GM23338 (cell line): Measurements from ENCODE around the gene SRM. TPM values are rescaled to one million over a fixed set of nuclear protein-coding genes. Genes with fewer than 3 reads are reported as not detected.

Experiments used
- ATAC-seq: fragments of 200-7000 bp; cut with Tn5 transposase; 3 replicates; pipeline ENCODE4 v1.9.1; 2020
- DNase-seq: peaks from one replicate; pipeline ENCODE4 v3.0.0-alpha.2; 2015; ENCODE audit warnings: low spot score
- H2AFZ ChIP-seq: fragments of 200-600 bp; sonication (generic); 2 replicates; pipeline ENCODE4 v1.8.0; 2016; ENCODE audit warnings: antibody characterized with exemption, mild to moderate bottlenecking, moderate library complexity
- H3F3A ChIP-seq: fragments of 200-600 bp; sonication (generic); replicated peaks from 2 replicates; pipeline ENCODE4 v1.8.0; 2017; ENCODE audit warnings: antibody characterized with exemption, mixed run types, low read depth
- H3K27ac ChIP-seq: fragments of 200-600 bp; sonication (generic); 2 replicates; pipeline ENCODE4 v1.6.1; 2016; ENCODE audit warnings: low read depth
- H3K27me3 ChIP-seq: fragments of 200-600 bp; sonication (generic); 2 replicates; pipeline ENCODE4 v1.8.0; 2016; ENCODE audit warnings: mild to moderate bottlenecking, mixed run types, moderate library complexity; ENCODE audit not compliant: insufficient read depth
- H3K36me3 ChIP-seq: fragments of 200-600 bp; sonication (generic); 2 replicates; pipeline ENCODE4 v1.8.0; 2016; ENCODE audit warnings: mild to moderate bottlenecking; ENCODE audit not compliant: insufficient read depth
- H3K4me1 ChIP-seq: fragments of 200-600 bp; sonication (generic); 2 replicates; pipeline ENCODE4 v1.8.0; 2016; ENCODE audit warnings: mild to moderate bottlenecking, moderate library complexity; ENCODE audit not compliant: insufficient read depth
- H3K4me2 ChIP-seq: fragments of 200-600 bp; sonication (generic); 2 replicates; pipeline ENCODE4 v1.7.1; 2017; ENCODE audit warnings: mixed run types
- H3K4me3 ChIP-seq: fragments of 200-600 bp; sonication (generic); 2 replicates; pipeline ENCODE4 v1.6.1; 2016; ENCODE audit warnings: mixed run types
- H3K79me2 ChIP-seq: fragments of 200-600 bp; sonication (generic); replicated peaks from 2 replicates; pipeline ENCODE4 v1.8.0; 2017; ENCODE audit warnings: mild to moderate bottlenecking; ENCODE audit not compliant: insufficient read depth
- H3K9me2 ChIP-seq: fragments of 200-600 bp; sonication (generic); 2 replicates; pipeline ENCODE4 v1.8.0; 2017; ENCODE audit not compliant: insufficient read depth
- H4K20me1 ChIP-seq: fragments of 200-600 bp; sonication (generic); replicated peaks from 2 replicates; pipeline ENCODE4 v1.8.0; 2017; ENCODE audit warnings: mild to moderate bottlenecking; ENCODE audit not compliant: insufficient read depth
- H3K27ac Mint-ChIP-seq: 2 replicates; pipeline ENCODE4 v1.8.0; 2020; ENCODE audit warnings: inconsistent platforms, mild to moderate bottlenecking, moderate library complexity, mixed read lengths
- H3K27me3 Mint-ChIP-seq: 3 replicates; pipeline ENCODE4 v1.8.0; 2022; ENCODE audit warnings: low read depth, mild to moderate bottlenecking, moderate library complexity, mixed read lengths, inconsistent platforms; ENCODE audit not compliant: insufficient read depth, poor library complexity
- H3K36me3 Mint-ChIP-seq: 3 replicates; pipeline ENCODE4 v1.8.0; 2021; ENCODE audit warnings: low read depth, mild to moderate bottlenecking, inconsistent platforms, moderate library complexity, mixed read lengths
- H3K4me1 Mint-ChIP-seq: 3 replicates; pipeline ENCODE4 v1.8.0; 2020; ENCODE audit warnings: mild to moderate bottlenecking, inconsistent platforms, mixed read lengths
- H3K4me3 Mint-ChIP-seq: 3 replicates; pipeline ENCODE4 v1.8.0; 2021; ENCODE audit warnings: moderate library complexity, mild to moderate bottlenecking, inconsistent platforms, mixed read lengths
- H3K9me3 Mint-ChIP-seq: 3 replicates; pipeline ENCODE4 v1.8.0; 2020; ENCODE audit warnings: moderate library complexity, mild to moderate bottlenecking, inconsistent platforms, mixed read lengths
- CREB1 ChIP-seq: fragments of 250-450 bp; sonication (Bioruptor Pico); IDR thresholded peaks from 2 replicates; pipeline ENCODE4 v1.5.0; 2020; ENCODE audit warnings: low read depth, mild to moderate bottlenecking, moderate library complexity
- EZH2 ChIP-seq: fragments of 200-600 bp; sonication (generic); IDR thresholded peaks from one replicate; pipeline ENCODE4 v1.8.0; 2017; ENCODE audit warnings: antibody characterized with exemption, mild to moderate bottlenecking, low read depth; ENCODE audit not compliant: unreplicated experiment
- EZH2phosphoT487 ChIP-seq: fragments of 200-600 bp; sonication (generic); IDR thresholded peaks from one replicate; pipeline ENCODE4 v1.8.1; 2018; ENCODE audit warnings: antibody characterized with exemption; ENCODE audit not compliant: unreplicated experiment
- JUNB ChIP-seq: IDR thresholded peaks from one replicate; pipeline ENCODE4 v1.6.1; 2016; ENCODE audit warnings: antibody characterized with exemption; ENCODE audit not compliant: unreplicated experiment
- POLR2AphosphoS5 ChIP-seq: IDR thresholded peaks from 2 replicates; pipeline ENCODE4 v1.6.1; 2016; ENCODE audit warnings: antibody characterized with exemption, low read depth
- STAT1 ChIP-seq: IDR thresholded peaks from one replicate; pipeline ENCODE4 v1.6.1; 2016; ENCODE audit warnings: antibody characterized with exemption; ENCODE audit not compliant: unreplicated experiment
- ZNF114 ChIP-seq: fragments of 250-450 bp; sonication (Bioruptor Pico); IDR thresholded peaks from 2 replicates; pipeline ENCODE4 v1.5.0; 2020; ENCODE audit warnings: mild to moderate bottlenecking, moderate library complexity
- ZNF331 ChIP-seq: fragments of 250-450 bp; sonication (Bioruptor Pico); IDR thresholded peaks from 2 replicates; pipeline ENCODE4 v1.5.0; 2020; ENCODE audit warnings: low read depth, mild to moderate bottlenecking, moderate library complexity
- long read RNA-seq: library from polyadenylated mRNA; unstranded; transcript quantifications from one replicate; pipeline ENCODE4 v2.0.0, GENCODE V29; 2020; ENCODE audit not compliant: unreplicated experiment
- polyA plus RNA-seq: library from polyadenylated mRNA; unstranded; fragments of >200 nt; fragmentation: Nextera tagmentation; extraction: Ambion mirVana; gene quantifications from 2 replicates; pipeline ENCODE4 v1.2.1, GENCODE V29; 2016
- total RNA-seq: library from RNA; depleted of rRNA; stranded (reverse); fragments of >200 nt; shearing (Covaris generic); gene quantifications from 2 replicates; pipeline ENCODE4 v1.2.3, GENCODE V29; 2014; rRNA removed
- TF ChIP-seq, protein P1 (sequence below), 2 experiments: fragments of 200-600 bp in 1 of 2; sonication (generic) in 1 of 2; conservative IDR thresholded peaks; 2 replicates each; pipeline versions ENCODE4 v1.5.1 to v1.6.1; 2016 to 2017; ENCODE audit warnings: antibody characterized with exemption in 2 of 2, low read depth in 2 of 2, mild to moderate bottlenecking in 2 of 2, moderate library complexity in 1 of 2
- TF ChIP-seq, protein P2 (sequence below): IDR thresholded peaks from 2 replicates; pipeline ENCODE4 v1.6.1; 2016; ENCODE audit warnings: antibody characterized with exemption
- TF ChIP-seq, protein P3 (sequence below): IDR thresholded peaks from one replicate; pipeline ENCODE4 v1.6.1; 2018; ENCODE audit warnings: antibody characterized with exemption; ENCODE audit not compliant: unreplicated experiment

Gene SRM
- total RNA-seq (144 and 170 TPM in 2 replicates), polyA plus RNA-seq (253 and 313 TPM in 2 replicates)
- long read RNA-seq, transcript SRM-201 (8 exons, 1,266 nt) = major isoform, 250 of 286 reads
- long read RNA-seq, partial matches to known transcripts = 22 of 286 reads
- long read RNA-seq, other reads (novel, unspliced or antisense) = 12 of 286 reads

DNA sequence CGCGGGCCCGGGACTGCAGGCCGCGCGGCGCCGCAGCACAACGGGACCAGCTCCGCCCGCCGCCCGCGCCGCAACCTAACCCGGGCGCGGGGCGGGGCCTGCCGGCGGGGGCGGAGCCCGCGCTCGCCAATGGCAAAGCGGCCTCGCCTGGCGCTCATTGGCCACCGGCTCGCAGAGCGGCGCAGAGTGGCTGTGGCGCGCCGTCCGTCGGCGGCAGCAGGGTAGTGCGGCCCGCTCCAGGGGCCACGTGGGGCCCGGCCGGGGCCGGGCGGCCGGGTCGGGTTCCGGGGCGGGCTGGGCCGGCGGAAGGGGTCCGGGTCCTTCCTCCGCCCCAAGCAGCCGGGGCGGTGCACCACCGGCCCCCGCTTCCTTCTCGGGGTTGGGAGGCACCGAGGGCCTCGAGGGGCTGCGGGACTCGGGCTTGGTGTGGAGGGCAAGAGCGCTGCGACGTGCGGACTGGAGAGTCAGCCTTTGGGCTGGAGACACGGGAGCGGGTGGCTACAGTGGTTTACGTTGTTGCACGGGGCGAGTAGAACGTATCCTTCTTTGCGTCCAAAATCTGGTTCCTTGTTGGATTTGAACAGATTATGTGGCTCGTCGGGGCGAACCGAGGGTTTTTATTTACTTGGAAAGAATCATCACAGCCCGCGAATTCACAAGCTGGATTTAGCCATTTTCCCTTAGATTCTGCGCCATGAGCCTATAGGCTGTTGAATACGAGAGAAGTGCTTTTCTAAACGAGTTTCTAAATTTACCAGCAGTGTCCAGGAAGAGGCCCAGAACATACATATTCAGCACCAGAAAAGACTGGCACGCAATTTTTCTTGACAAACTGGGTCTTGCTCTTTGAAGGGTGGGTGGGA is at the start of gene SRM:
Gene SRM (minus strand): TSS at position 51 of the 863 bp plus-strand sequence. CDS start 75 bp downstream, outside the sequence.
- peaks cover 9% of the 10 kb centered on the region; the same call in 1 of the 2 replicates for H3K4me1 ChIP-seq
- peak; percentile 91 for DNase-seq
- H3K9me2 ChIP-seq = no peaks in the 10 kb centered on the region
- H3K4me1 Mint-ChIP-seq = peaks cover 15% of the 10 kb centered on the region
- peak within 1 kb of the TSS; percentile 97 for H3K27ac Mint-ChIP-seq
- peaks cover 58% of the 10 kb centered on the region for H3K36me3 Mint-ChIP-seq
- no peaks in the 10 kb centered on the region; the same call in 2 of the 3 replicates for H3K9me3 Mint-ChIP-seq
- peaks cover 43% of the 10 kb centered on the region; the same call in 1 of the 2 replicates for H3F3A ChIP-seq
- H3K4me3 Mint-ChIP-seq = peak within 1 kb of the TSS; percentile 99
- no peaks in the 10 kb centered on the region for H3K27me3 ChIP-seq
- peaks cover 27% of the 10 kb centered on the region for H3K79me2 ChIP-seq
- peaks cover 3% of the 10 kb centered on the region for H4K20me1 ChIP-seq
- ATAC-seq = peak; percentile 93
- peak within 1 kb of the TSS; percentile 97 for H3K4me2 ChIP-seq
- peak within 1 kb of the TSS; percentile 94 for H2AFZ ChIP-seq
- H3K27ac ChIP-seq = peak within 1 kb of the TSS; percentile 84
- H3K36me3 ChIP-seq = peaks cover 8% of the 10 kb centered on the region
- H3K4me3 ChIP-seq = peak within 1 kb of the TSS; percentile 92
- peaks cover 10% of the 10 kb centered on the region for H3K27me3 Mint-ChIP-seq
- TF ChIP-seq, protein P1, sequence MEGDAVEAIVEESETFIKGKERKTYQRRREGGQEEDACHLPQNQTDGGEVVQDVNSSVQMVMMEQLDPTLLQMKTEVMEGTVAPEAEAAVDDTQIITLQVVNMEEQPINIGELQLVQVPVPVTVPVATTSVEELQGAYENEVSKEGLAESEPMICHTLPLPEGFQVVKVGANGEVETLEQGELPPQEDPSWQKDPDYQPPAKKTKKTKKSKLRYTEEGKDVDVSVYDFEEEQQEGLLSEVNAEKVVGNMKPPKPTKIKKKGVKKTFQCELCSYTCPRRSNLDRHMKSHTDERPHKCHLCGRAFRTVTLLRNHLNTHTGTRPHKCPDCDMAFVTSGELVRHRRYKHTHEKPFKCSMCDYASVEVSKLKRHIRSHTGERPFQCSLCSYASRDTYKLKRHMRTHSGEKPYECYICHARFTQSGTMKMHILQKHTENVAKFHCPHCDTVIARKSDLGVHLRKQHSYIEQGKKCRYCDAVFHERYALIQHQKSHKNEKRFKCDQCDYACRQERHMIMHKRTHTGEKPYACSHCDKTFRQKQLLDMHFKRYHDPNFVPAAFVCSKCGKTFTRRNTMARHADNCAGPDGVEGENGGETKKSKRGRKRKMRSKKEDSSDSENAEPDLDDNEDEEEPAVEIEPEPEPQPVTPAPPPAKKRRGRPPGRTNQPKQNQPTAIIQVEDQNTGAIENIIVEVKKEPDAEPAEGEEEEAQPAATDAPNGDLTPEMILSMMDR (conservative IDR thresholded peaks at IDR 0.05; ENCODE audit: low read depth in 2 of 2) = no peak
- TF ChIP-seq CREB1 (peak; percentile 51; the same call in 1 of the 2 replicates), STAT1 (no peak), EZH2 (no peak), ZNF331 (CRISPR knock-in tag) (no peak), POLR2AphosphoS5 (peak; percentile 69; the same call in 1 of the 2 replicates), EZH2phosphoT487 (no peak)
- TF ChIP-seq, protein P2, sequence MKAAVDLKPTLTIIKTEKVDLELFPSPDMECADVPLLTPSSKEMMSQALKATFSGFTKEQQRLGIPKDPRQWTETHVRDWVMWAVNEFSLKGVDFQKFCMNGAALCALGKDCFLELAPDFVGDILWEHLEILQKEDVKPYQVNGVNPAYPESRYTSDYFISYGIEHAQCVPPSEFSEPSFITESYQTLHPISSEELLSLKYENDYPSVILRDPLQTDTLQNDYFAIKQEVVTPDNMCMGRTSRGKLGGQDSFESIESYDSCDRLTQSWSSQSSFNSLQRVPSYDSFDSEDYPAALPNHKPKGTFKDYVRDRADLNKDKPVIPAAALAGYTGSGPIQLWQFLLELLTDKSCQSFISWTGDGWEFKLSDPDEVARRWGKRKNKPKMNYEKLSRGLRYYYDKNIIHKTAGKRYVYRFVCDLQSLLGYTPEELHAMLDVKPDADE = no peak

DNA sequence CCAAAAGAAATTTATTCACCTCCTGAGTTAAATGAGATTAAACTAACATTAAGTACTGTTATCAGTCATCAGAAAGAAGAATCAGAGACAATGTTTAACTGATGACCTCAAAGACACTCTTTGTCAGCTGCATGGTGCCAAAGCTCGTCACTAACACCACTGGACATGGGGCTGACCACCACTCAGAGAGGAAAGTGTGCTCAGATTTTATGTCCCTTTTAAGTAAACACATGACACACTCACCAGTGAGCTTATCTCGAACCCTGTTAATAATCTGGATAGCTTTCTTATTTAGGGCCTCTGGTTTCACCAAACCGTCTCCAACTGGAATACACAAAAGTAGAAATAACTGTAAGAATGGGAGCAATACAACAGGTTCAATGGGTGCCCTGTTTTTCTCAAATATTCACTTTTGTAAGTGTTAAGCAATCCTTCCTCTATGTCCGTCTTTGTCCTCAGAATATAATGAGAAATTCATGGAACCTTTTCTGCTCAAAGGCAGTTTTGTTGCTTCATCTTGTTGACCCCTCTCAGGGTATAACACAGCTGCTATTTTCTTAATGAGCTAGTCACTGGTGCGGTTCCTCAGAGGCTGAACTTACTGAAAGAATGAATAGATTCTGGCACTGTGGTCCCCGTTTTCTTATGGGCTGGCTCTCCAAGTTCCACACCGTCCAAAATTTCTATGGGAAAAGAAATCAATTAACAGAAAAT is 49.4 kb upstream of the SRM start:
- H2AFZ ChIP-seq = no peak overlapping the region
- Mint-ChIP-seq H3K4me1 (no peaks in the 10 kb centered on the region), H3K9me3 (no peaks in the 10 kb centered on the region), H3K36me3 (peaks cover 56% of the 10 kb centered on the region), H3K27ac (no peak overlapping the region), H3K27me3 (no peaks in the 10 kb centered on the region), H3K4me3 (no peak overlapping the region)
- H3K79me2 ChIP-seq = no peaks in the 10 kb centered on the region
- H3K27me3 ChIP-seq = no peaks in the 10 kb centered on the region
- peaks cover 25% of the 10 kb centered on the region for H3K36me3 ChIP-seq
- no peaks in the 10 kb centered on the region for H3F3A ChIP-seq
- no peaks in the 10 kb centered on the region for H3K9me2 ChIP-seq
- H4K20me1 ChIP-seq = no peaks in the 10 kb centered on the region
- no peaks in the 10 kb centered on the region for H3K4me1 ChIP-seq
- ATAC-seq (no peak), DNase-seq (no peak)
- H3K27ac ChIP-seq = no peak overlapping the region
- no peak overlapping the region for H3K4me3 ChIP-seq
- H3K4me2 ChIP-seq = no peak overlapping the region
- TF ChIP-seq STAT1 = no peak
- TF ChIP-seq ZNF114 (CRISPR knock-in tag) = no peak
- TF ChIP-seq, protein P3, sequence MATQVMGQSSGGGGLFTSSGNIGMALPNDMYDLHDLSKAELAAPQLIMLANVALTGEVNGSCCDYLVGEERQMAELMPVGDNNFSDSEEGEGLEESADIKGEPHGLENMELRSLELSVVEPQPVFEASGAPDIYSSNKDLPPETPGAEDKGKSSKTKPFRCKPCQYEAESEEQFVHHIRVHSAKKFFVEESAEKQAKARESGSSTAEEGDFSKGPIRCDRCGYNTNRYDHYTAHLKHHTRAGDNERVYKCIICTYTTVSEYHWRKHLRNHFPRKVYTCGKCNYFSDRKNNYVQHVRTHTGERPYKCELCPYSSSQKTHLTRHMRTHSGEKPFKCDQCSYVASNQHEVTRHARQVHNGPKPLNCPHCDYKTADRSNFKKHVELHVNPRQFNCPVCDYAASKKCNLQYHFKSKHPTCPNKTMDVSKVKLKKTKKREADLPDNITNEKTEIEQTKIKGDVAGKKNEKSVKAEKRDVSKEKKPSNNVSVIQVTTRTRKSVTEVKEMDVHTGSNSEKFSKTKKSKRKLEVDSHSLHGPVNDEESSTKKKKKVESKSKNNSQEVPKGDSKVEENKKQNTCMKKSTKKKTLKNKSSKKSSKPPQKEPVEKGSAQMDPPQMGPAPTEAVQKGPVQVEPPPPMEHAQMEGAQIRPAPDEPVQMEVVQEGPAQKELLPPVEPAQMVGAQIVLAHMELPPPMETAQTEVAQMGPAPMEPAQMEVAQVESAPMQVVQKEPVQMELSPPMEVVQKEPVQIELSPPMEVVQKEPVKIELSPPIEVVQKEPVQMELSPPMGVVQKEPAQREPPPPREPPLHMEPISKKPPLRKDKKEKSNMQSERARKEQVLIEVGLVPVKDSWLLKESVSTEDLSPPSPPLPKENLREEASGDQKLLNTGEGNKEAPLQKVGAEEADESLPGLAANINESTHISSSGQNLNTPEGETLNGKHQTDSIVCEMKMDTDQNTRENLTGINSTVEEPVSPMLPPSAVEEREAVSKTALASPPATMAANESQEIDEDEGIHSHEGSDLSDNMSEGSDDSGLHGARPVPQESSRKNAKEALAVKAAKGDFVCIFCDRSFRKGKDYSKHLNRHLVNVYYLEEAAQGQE = no peak
- TF ChIP-seq, protein P2 = no peak
- no peak for TF ChIP-seq EZH2phosphoT487
- no peak for TF ChIP-seq ZNF331 (CRISPR knock-in tag)
- TF ChIP-seq CREB1 = no peak
- TF ChIP-seq POLR2AphosphoS5 = no peak
- TF ChIP-seq JUNB = no peak
